Measurements from ENCODE around the gene TMEM171.

TMEM171 gene

GRCh38 chr5:73153513-73153912, 33.1 kb downstream of the TMEM171 start:
- no peak for DNase-seq

DNA sequence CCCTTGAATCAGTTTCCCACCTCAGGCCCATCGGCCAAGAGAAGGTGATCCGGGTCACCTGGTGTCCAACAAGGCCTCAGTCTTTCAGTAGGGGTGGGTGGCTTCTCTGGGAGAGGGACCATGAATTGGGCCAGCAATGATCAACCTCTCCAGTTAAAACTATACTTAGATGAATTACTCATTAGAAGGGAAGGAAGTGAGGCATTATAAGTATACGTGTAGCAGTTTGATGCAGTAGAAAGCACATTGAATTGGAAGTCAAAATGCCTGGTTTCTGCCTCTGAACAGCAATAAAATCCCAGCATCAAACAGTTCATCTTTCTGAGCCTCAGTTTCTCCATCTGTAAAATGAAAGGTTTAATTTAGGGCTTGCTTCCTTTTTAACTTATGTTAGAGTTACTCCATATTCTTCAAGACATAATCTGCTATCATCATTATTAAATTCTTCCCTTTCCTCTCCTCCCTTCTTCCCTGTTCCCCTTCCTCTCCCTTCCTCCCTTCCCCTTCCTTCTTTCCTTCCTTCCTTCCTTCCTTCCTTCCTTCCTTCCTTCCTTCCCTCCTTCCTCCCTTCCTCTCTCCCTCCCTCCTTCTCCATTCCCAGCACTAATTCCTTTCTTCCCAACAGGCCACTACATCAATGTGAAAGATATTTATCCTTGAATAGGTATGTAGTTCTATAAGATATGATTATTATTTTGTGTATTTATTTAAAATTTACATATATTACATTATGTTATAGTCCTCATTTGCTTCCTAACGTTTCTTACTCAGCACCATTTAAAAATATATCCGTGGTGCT, 34.0 kb downstream of the TMEM171 start:
- no peak for DNase-seq

GRCh38 chr5:73155271-73156222, 35.2 kb downstream of the TMEM171 start:
- no peak for DNase-seq

DNA sequence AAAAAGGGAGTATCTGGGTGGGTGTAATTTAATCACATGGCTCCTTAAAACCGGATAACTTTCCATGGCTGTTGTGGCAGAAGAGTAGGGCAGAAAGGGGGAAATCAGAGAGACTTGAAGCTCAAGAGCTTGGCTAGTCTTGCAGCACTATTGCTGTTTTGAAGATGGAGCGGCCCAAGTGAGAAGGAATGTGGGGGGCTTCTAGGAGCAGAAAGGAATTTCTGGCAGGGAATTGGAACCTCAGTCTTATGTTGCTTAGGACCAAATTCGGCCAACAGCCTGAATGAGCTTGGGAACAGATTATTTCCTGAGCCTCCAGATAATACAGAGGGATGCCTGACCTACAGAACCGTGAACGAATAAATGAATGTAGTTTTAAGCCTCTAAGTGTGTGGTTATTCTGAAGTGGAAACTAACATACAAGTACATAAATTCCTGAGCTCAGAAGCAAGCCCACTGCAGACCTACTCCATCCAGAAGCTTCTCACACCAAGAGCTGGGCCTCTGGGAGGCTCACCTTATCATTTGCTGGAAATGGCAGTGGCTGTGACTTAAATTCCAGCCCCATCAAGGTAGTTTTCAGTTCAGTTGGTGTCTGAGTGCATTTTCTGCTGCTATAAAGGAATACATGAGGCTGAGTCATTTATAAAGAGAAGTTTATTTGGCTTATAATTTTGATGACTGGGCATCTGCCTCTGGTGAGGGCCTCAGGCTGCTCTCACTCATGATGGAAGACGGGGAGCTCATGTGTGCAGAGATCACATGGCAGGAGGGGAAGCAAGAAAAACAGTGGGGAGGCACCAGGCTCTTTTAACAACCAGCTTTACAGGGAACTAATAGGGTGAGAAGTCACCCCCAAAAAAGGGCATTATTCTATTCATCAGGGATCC, 37.3 kb downstream of the TMEM171 start:
- no peak for DNase-seq

- no peak for DNase-seq
Measured at GRCh38 chr5:73158313-73158712, 37.9 kb downstream of the TMEM171 start.

GRCh38 chr5:73160239-73160671, 39.9 kb downstream of the TMEM171 start:
- DNase-seq = no peak

DNA sequence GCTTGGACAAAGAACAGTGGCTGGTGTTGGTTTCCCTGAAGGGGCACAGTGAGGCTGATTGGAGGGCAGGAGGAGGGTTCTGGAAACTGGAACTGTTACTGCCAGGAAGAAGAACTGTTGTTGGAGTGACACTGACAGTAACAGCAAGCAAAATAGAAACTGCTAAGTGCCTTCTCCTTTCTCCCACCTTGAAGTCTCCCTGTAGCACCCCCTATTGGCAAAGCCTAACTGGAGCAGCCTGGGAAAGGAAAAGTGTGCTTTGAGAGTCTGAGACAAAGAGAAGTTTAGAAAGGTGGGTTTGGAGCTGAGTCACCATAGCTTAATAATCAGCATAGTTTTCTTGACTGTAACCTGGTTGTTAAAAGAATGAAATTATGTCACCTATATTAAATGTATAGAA, 50.1 kb downstream of the TMEM171 start:
- DNase-seq = no peak

DNA sequence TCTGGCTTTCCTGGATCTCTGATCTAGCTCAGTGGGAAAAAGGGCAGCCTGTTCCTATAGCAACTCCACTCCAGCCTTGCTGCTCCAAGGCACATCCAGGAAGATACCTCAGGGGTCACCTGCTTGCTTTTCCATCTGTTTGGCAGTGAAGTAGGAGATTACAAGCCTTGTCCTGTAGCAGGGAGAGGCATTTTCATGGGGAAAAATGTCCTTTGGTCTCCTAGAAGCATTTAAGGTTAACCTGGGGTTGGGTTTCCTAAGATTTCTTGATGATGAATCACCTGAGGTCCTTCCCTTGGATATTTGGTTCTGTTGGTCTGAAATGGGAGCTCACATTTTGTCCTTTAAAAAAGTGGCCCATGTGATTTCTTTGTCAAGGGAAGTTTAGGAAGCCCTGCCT, 51.1 kb downstream of the TMEM171 start:
- no peak for DNase-seq

GRCh38 chr5:73172951-73173350, 52.6 kb downstream of the TMEM171 start, which contains the start of gene TMEM174:
Gene TMEM174 (plus strand): TSS chr5:73173193. CDS start chr5:73173244, 51 bp downstream.
- no peak for DNase-seq

DNA sequence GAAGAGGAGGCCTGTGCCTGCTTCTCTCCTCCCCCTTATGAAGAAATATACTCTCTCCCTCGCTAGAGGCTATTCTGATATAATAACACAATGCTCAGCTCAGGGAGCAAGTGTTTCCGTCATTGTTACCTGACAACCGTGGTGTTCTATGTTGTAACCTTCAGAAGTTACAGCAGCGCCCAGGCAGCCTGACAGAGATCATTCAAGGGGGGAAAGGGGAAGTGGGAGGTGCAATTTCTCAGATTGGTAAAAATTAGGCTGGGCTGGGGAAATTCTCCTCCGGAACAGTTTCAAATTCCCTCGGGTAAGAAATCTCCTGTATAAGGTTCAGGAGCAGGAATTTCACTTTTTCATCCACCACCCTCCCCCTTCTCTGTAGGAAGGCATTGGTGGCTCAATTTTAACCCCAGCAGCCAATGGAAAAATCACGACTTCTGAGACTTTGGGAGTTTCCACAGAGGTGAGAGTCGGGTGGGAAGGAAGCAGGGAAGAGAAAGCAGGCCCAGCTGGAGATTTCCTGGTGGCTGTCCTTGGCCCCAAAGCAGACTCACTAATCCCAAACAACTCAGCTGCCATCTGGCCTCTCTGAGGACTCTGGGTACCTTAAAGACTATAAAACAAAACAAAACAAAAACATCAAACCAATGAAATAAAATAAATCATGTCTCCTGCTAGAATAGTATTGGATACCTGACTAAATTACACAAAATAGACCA, 53.9 kb downstream of the TMEM171 start:
- peak; percentile 11 for DNase-seq

GRCh38 chr5:73176250-73176649, 55.9 kb downstream of the TMEM171 start:
- no peak for DNase-seq

- no peak for DNase-seq
Measured at GRCh38 chr5:73178265-73178664, 57.9 kb downstream of the TMEM171 start.

DNA sequence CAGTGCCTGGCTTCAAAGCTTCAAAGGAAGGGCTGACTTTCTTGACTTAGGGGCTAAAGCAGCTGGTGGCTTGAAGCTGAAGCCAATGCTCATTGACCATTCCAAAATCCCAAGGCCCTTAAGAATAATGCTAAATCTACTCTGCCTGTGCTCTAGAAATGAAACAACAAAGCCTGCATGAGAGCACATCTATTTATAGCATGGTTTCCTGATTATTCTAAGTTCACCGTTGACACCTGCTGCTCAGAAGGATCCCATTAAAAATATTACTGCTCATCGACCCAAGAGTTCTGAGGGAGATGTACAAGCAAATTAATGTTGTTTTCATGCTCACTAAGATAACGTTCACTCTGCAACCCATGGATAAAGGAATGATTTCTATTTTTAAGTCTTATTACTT, 59.4 kb downstream of the TMEM171 start:
- no peak for DNase-seq

GRCh38 chr5:73180566-73180965, 60.2 kb downstream of the TMEM171 start:
- DNase-seq = no peak
